Measurements from ENCODE around the gene ZNF536. TPM values are rescaled to one million over a fixed set of nuclear protein-coding genes. Genes with fewer than 3 reads are reported as not detected.

Gene ZNF536
- total and polyA plus RNA-seq, 2 donors from 2014 or later, result 0.19 to 0.25 TPM

- intact Hi-C loops (cut with DNase I), result no loop called here
- H3K4me3 ChIP-seq (ENCODE audit: low read length in 3 of 3), result no peak overlapping the region
- no peaks in the 10 kb centered on the region for H3K36me3 ChIP-seq (ENCODE audit: control insufficient read depth in 2 of 3, insufficient read depth in 3 of 3, low read length in 3 of 3)
- no peak for DNase-seq
- no peaks in the 10 kb centered on the region for H3K9me3 ChIP-seq (ENCODE audit: control insufficient read depth in 2 of 3, insufficient read depth in 1 of 3, low read length in 3 of 3)
- H3K27me3 ChIP-seq (ENCODE audit: control insufficient read depth, insufficient read depth, low read length), result no peaks in the 10 kb centered on the region
- H3K9ac ChIP-seq (ENCODE audit: low read length in 3 of 3), result no peak overlapping the region
- TF ChIP-seq CTCF (IDR thresholded peaks at IDR 0.05; ENCODE audit: borderline replicate concordance, extremely low read depth, insufficient read depth), result no peak
- no peak overlapping the region for H3K27ac ChIP-seq (ENCODE audit: low read depth in 2 of 2, low read length in 2 of 2)
- H3K4me1 ChIP-seq (ENCODE audit: control insufficient read depth in 2 of 3, insufficient read depth in 2 of 3, low read depth in 1 of 3, low read length in 3 of 3), result no peaks in the 10 kb centered on the region
- FAIRE-seq, result no peak
These were observed 183.0 kb downstream of the ZNF536 start for GRCh38 chr19:30555075-30555790.

GRCh38 chr19:30555791-30556110, 183.6 kb downstream of the ZNF536 start:
- H3K27me3 ChIP-seq (ENCODE audit: control insufficient read depth, insufficient read depth, low read length), result no peaks in the 10 kb centered on the region
- no peaks in the 10 kb centered on the region for H3K9me3 ChIP-seq (ENCODE audit: control insufficient read depth in 2 of 3, insufficient read depth in 1 of 3, low read length in 3 of 3)
- no peaks in the 10 kb centered on the region for H3K36me3 ChIP-seq (ENCODE audit: control insufficient read depth in 2 of 3, insufficient read depth in 3 of 3, low read length in 3 of 3)
- intact Hi-C loops (cut with DNase I), result no loop called here
- no peaks in the 10 kb centered on the region for H3K4me1 ChIP-seq (ENCODE audit: control insufficient read depth in 2 of 3, insufficient read depth in 2 of 3, low read depth in 1 of 3, low read length in 3 of 3)
- no peak overlapping the region for H3K9ac ChIP-seq (ENCODE audit: low read length in 3 of 3)
- no peak overlapping the region for H3K27ac ChIP-seq (ENCODE audit: low read depth in 2 of 2, low read length in 2 of 2)
- DNase-seq, result no peak
- no peak for FAIRE-seq
- TF ChIP-seq CTCF (IDR thresholded peaks at IDR 0.05; ENCODE audit: borderline replicate concordance, extremely low read depth, insufficient read depth), result no peak
- no peak overlapping the region for H3K4me3 ChIP-seq (ENCODE audit: low read length in 3 of 3)

- TF ChIP-seq CTCF (IDR thresholded peaks at IDR 0.05; ENCODE audit: borderline replicate concordance, extremely low read depth, insufficient read depth), result no peak
- no peaks in the 10 kb centered on the region for H3K4me1 ChIP-seq (ENCODE audit: control insufficient read depth in 2 of 3, insufficient read depth in 2 of 3, low read depth in 1 of 3, low read length in 3 of 3)
- no peaks in the 10 kb centered on the region for H3K36me3 ChIP-seq (ENCODE audit: control insufficient read depth in 2 of 3, insufficient read depth in 3 of 3, low read length in 3 of 3)
- H3K9me3 ChIP-seq (ENCODE audit: control insufficient read depth in 2 of 3, insufficient read depth in 1 of 3, low read length in 3 of 3), result no peaks in the 10 kb centered on the region
- intact Hi-C loops (cut with DNase I), result no loop called here
- no peak for FAIRE-seq
- no peak overlapping the region for H3K4me3 ChIP-seq (ENCODE audit: low read length in 3 of 3)
- no peak for DNase-seq
- no peak overlapping the region for H3K27ac ChIP-seq (ENCODE audit: low read depth in 2 of 2, low read length in 2 of 2)
- H3K27me3 ChIP-seq (ENCODE audit: control insufficient read depth, insufficient read depth, low read length), result no peaks in the 10 kb centered on the region
- no peak overlapping the region for H3K9ac ChIP-seq (ENCODE audit: low read length in 3 of 3)
These were observed 184.1 kb downstream of the ZNF536 start for GRCh38 chr19:30556230-30556711.

- Histone ChIP-seq H3K27me3 (ENCODE audit: control insufficient read depth, insufficient read depth, low read length) (no peaks in the 10 kb centered on the region), H3K4me3 (ENCODE audit: low read length in 3 of 3) (no peak overlapping the region), H3K9ac (ENCODE audit: low read length in 3 of 3) (no peak overlapping the region), H3K36me3 (ENCODE audit: control insufficient read depth in 2 of 3, insufficient read depth in 3 of 3, low read length in 3 of 3) (no peaks in the 10 kb centered on the region), H3K4me1 (ENCODE audit: control insufficient read depth in 2 of 3, insufficient read depth in 2 of 3, low read depth in 1 of 3, low read length in 3 of 3) (no peaks in the 10 kb centered on the region), H3K9me3 (ENCODE audit: control insufficient read depth in 2 of 3, insufficient read depth in 1 of 3, low read length in 3 of 3) (no peaks in the 10 kb centered on the region), H3K27ac (ENCODE audit: low read depth in 2 of 2, low read length in 2 of 2) (no peak overlapping the region)
- TF ChIP-seq CTCF (IDR thresholded peaks at IDR 0.05; ENCODE audit: borderline replicate concordance, extremely low read depth, insufficient read depth), result no peak
- no peak for FAIRE-seq
- intact Hi-C loops (cut with DNase I), result no loop called here
- DNase-seq, result no peak
These were observed 185.0 kb downstream of the ZNF536 start for GRCh38 chr19:30557212-30557611.
